D341Med (cell line): ENCODE measurements around the gene FAM222A.

Experiments used
- DNase-seq: peaks from one replicate; pipeline ENCODE4 v3.0.0; 2012; ENCODE audit warnings: low spot score

The FAM222A gene

GRCh38 chr12:109713187-109714070, at the start of gene FAM222A:
TSS of gene FAM222A (plus strand) at chr12:109713825. CDS start at chr12:109744147, 30,322 bp downstream.
- peak; percentile 99 for DNase-seq

DNA sequence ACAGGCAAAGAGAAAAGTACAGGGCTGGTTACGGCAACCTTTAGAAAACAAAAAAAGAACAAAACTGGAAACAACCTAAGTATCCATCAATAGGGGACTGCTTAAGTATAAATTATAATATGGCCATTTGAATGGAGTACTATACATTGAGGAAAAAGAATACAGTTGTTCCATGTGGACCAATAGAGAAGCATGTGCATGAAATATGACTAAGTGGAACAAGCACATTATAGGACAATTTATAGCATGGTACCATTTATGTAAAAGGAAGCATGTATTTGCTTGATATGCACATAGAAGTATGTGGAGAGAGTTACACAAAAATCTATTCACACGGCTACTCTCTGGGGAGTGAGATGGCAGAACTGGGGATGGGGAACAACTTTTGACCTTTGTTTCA, 49.2 kb upstream of the FAM222A start:
- DNase-seq, result no peak

DNA sequence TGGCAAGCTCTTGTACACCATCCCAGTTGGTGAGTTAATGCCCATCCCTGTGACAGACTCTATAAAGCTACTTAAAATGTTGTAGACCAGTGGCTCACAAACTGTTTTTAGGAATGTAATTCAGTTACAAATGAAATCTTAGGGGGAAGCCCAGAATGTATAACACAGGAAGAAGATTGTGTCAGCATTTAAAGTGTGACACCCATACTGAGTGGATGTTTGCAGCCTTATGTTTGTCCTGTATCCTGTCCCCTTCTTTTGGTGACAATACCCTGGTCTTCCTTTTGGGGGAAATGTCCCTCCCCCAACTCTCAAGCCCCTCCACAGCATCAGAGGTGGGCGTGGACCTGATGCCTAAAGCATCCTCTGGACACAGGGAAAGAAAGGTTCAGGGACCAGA, 47.6 kb upstream of the FAM222A start:
- DNase-seq, result no peak

DNA sequence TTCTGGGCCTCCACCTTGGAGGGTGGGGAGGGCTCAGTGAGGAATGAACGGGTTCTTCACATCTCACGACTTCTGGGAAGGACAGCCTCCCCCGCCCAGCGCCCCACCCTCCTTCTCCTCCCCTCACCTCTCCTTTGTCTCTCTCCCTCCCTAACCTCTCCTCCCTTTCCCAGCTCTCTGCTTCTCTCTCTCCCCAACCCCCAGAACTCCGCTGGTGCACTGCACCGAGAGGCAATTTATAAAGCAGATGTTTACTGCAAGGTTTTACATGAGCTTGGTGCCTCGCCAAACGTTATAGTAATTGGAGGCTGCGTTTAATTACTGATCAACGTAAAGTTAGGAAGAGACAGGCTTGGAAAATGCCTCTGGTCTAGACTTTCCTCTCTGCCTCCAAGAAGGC, 42.9 kb upstream of the FAM222A start:
- no peak for DNase-seq

GRCh38 chr12:109671502-109671901, 42.1 kb upstream of the FAM222A start:
- no peak for DNase-seq

DNA sequence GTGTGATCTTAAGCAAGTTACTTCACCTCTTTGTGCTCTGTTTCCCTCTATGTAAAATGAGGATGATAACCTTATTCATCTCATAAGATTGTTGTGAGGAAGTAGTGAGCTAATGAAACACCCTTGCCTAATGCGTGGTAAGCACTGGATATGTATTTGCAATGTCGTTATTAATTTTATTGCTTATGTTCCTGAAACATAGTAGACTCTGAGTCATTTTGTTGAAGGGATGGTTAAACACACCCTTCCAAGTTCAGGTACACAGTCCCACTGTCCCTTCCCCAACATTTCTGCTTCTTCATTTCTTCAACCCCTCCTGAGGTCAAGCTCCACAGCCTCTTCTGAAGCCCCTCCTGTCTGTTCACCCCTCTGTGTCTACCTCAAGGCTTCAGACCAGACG, 40.2 kb upstream of the FAM222A start:
- DNase-seq, result no peak

DNA sequence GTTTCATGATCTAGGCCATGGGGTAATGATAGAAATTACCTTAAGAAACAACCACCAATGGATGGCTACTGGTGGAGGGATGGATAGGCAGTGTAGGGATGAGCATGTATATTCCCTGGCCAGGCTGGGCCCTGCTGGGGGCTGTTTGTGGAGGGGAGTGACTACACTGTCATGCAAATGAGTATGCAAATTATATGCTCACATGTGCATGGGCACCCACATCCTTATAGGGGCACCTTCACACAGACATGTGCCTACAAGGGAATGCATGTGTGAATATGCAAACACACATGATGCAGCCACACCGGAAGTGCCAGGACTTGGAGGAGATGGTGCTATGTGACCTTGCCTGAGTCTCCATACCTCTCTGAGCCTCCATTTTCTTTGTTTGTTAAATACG, 39.7 kb upstream of the FAM222A start:
- no peak for DNase-seq

GRCh38 chr12:109675411-109675810, 38.2 kb upstream of the FAM222A start:
- DNase-seq, result no peak

- peak; percentile 81 for DNase-seq
Measured at GRCh38 chr12:109677279-109677691, 36.3 kb upstream of the FAM222A start.

DNA sequence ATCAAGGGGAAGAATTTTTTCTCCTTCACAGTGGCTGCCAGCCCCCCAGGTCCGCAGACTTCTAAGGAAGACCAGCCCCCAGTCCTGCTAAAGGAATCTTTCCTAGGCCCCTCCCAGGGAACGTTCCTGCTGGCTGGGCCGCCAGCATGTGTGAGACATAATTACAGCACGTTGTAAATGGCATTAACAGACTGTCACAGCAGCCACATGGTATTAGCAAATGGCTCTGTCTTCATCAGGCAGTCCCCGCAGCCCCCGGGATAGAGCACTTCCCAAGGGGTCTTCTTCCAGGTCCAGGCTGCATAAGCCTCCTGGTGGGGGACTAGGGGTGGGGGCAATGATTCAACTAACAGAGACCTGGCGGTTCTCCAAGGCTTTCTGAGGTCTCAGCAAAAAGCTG, 34.9 kb upstream of the FAM222A start:
- DNase-seq, result peak; percentile 79

DNA sequence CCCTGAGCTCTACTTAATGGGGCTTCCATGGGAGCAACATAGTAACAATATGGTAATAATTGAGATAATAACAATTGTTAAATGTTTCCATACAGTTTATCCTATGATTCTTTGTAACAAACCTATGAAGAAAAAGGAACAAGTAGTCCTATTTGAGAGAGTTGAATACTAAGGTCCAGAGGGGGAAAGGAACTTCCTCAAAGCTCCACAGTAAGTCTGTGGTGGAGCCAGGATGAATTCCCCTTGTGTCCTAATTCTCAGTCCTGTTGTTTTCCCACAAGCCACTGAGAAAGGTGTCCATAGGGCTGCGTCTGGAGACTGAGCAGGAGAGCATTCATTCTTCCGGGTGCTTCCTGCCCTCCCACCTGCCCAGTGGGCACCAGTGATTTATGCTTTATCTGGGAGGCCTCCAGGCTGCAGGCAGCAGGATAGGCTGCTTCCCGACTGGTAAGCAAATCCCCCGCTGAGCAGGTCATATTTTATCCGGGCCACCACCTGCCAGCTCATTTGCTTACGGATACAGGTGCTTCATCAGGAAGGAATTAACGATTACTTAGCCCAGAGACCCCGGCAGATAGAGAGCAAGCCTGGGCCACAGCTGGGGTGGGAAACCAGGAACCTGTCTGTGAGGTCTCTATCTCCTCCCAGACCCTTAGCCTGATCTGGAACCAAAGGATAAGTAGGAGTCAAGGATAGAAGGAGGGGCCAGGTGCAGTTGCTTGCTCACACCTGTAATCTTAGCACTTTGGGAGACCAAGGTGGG, 33.9 kb upstream of the FAM222A start:
- DNase-seq, result no peak

DNA sequence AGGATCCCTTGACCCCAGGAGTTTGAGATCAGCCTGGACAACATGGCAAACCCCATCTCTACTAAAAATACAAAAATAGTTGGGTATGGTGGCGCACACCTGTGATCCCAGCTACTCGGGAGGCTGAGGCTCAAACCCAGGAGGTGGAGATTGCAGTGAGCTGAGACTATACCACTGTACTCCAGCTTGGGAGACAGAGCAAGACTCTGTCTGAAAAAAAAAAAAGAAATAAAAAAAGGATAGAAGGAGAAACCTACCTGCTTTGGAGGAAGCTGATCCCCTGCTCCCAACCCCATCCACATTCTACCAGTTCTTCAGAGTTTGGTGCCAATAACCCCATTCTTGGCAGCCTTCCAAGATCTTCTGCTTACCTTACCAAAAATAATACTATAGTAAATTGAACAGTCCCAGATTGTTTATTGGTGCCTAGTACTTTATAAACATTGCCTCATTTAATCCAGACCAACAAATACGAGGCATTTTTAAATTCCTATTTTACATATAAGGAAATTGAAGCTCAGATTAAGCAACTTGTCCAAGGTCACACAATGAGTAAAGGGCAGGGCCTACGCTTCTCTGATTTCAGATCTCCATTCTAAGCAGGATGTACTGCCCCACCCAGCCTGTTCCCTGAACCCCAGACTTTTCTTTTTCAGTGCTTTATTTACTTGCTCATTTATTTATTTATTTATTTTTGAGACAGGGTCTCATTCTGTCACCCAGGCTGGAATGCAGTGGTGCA, 33.2 kb upstream of the FAM222A start:
- DNase-seq, result no peak

DNA sequence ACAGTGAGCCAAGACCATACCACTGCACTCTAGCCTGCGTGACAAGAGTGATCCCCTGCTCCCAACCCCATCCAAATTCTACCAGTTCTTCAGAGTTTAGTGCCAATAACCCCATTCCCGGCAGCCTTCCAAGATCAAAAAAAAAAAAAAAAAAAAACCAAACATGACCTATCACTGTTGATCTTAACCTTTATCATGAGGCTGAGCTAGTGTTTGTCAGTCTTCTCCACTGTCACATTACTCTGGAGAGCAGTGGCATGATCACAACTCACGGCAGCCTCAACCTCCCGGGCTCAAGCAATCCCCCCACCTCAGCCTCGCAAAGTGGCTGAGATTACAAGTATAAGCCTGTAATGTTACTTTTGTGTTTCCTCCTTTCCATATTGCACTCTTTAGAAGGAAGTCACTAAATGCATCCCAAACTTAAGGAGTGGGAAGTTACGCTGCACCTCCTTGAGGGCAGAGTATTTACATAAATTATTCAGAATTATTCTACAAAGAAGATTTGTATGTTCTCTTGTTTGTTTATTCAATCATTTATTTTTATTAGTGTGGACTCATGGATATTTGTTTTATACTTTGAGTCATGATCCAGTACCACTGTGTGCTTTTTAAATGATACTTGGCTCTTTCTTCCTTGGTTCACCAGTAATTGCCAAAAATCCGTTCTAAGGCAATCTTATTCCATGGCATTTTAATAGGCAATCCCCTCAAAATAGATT, 31.5 kb upstream of the FAM222A start:
- DNase-seq, result no peak

DNA sequence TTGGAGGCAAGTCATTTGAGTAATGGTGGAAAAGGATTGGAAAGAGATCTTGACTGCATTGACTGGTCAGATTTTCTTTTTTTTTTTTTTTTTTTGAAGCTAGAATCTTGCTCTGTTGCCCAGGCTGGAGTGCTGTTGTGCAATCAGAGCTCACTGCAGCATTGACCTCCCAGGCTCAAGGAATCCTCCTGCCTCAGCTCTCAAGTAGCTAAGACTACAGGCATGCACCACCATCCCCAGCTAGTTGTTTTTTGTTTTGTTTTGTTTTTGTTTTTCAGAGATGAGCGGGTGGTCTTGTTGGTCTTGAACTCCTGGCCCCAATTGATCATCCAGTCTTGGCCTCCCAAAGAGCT, 30.9 kb upstream of the FAM222A start:
- no peak for DNase-seq

- DNase-seq, result no peak
Measured at GRCh38 chr12:109683316-109683715, 30.3 kb upstream of the FAM222A start.

GRCh38 chr12:109685574-109686447, 27.8 kb upstream of the FAM222A start:
- no peak for DNase-seq

DNA sequence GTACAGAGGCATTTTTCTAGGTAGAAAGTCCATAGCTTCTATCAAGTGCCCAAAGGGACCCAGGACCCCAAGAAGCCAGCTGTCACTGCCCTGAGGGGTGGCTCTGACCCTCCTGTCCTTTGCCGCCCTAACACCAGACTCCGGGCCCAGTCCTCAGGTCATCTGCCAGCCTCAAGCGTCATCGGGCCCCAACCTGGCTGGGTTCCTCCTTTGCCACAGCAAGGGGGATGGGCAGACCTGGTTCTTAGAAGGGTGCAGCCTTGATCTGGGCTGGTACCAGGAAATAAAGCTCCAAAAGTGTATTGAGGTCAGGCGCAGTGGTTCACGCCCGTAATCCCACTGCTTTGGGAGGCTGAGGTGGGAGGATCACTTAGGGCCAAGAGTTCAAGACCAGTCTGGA, 27.1 kb upstream of the FAM222A start:
- DNase-seq, result no peak

DNA sequence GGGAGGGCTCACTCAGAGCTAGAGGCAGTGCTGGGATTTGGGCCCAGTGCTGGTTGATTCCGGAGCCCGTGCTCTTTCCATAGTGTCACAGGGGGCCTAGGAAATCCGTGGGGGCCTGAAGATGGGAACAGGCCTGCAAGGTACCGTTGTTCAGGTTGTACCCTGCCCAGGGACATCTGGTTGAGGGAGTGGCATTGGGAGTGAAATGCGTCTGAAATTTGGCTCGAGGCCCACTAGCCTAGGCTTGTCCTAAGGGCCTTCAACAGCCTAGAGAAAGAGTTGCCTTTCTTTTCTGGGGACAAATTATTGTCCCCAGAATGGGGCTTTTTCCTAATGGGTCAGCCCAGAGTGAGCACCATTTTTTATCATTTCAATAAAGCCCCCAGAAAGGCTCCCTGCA, 26.4 kb upstream of the FAM222A start:
- DNase-seq, result no peak

DNA sequence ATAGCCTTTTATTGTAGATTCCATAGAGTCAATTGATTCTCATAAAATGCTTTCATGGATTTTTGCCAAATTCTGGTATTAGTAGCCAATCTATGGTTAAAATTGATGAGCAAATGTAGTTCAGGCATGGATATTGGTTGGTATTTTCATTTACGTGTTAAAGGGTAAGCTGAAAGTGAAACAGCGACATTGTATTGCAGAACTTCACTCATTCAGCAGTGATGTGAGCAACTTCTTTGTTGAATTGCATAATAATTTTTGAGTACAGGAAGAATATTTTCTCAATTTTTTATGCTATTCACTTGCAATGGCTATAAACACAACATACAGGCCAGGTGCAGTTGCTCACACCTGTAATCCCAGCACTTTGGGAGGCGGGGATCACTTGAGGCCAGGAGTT, 24.2 kb upstream of the FAM222A start:
- no peak for DNase-seq

- DNase-seq, result no peak
Measured at GRCh38 chr12:109693160-109693559, 20.5 kb upstream of the FAM222A start.
